Measurements from ENCODE around the gene UBE2D2.

- TF ChIP-seq CTCF (IDR thresholded peaks at IDR 0.05) (no peak), POLR2A (IDR thresholded peaks at IDR 0.05; ENCODE audit: low read length) (no peak), RFX5 (IDR thresholded peaks at IDR 0.05) (no peak), CHD2 (IDR thresholded peaks at IDR 0.05; ENCODE audit: low read length, partially characterized antibody) (no peak), JUNB (IDR thresholded peaks at IDR 0.05) (no peak)
These were observed 29.4 kb upstream of the UBE2D2 start for GRCh38 chr5:139531772-139532169.
